Activated gamma-delta T cell (primary cell): ENCODE data around the gene PDLIM1.

Source experiments
- DNase-seq: peaks from one replicate; lab custom pipeline; 2025; lab: John Stamatoyannopoulos, UW

PDLIM1 gene

GRCh38 chr10:95289003-95289920, 1.5 kb downstream of the PDLIM1 start:
- DNase-seq = no peak

DNA sequence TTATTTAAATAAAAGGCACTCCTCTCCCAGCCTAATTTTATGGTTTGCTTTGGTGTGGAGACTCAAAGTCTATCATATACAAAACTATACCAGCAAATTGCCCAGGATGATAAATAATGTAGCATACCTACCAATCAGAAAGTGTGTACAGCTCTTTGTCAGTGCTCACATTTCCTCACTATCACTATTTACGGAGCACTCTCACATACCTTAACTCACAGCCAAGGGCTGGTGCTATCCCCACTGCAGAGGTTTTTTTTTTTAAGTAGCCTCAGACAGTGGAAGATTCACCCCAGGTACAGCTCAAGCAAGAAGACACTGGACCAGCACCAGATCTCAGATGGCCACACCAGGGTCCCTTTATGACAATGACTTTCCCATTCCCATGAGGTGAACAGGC, 2.5 kb downstream of the PDLIM1 start:
- no peak for DNase-seq

DNA sequence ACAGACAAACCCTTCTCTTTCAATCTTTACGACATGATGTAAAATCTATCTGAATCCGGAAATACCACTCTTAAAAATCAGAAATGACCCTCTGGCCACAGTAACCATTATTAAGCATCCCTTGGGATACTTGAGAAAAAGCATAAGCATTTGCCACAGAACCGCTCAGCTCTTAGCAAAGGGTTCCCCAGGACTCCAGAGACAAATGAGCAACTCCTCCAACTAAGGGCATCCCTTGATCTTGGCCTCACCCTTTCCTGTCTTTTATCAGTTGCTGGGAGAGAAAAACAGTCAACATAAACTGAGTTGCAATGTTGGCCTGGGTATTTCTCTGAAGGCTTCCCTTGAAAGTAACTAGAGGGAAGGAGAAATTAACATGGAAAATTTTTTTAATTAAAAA, 3.5 kb downstream of the PDLIM1 start:
- DNase-seq = no peak

DNA sequence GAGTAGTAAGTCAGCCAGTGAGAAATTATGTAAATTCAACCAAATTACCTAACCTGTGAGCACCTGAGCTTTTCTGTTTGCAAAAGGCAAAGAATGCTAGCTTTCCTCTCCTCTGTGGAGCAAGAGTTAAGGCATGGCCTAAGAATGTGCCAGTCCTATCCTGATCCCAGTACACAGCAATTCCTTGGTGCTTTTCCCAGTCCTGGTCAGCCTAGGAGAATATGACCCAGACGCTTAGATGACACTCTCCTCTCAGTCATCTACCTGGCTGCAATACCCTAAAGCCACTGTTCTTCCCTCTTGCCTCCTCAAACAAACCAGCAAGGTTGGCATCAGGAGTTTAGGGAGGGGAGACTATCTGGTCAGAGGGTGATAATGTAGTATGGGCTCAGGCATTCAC, 4.1 kb downstream of the PDLIM1 start:
- DNase-seq = no peak

GRCh38 chr10:95285556-95285955, 5.2 kb downstream of the PDLIM1 start:
- no peak for DNase-seq

GRCh38 chr10:95284807-95285206, 6.0 kb downstream of the PDLIM1 start:
- no peak for DNase-seq

DNA sequence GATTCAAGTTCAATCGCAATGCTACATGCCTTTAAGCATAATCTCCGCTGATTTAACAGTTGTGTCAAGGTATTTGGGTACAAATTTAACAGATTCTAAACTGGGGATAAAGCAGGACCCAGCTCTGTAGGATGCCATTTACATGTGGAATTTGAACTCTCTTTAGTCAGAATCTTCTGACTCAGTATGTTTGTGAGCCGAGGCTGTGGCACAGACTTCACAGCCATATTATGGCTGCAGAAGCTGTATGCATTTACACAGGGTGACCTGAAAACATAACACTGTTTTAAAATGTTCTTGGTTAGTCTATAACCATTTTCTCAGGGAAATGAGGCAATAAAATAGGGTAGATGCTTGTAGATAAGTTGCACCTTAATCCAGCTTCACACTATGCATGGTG, 8.7 kb downstream of the PDLIM1 start:
- DNase-seq = no peak

DNA sequence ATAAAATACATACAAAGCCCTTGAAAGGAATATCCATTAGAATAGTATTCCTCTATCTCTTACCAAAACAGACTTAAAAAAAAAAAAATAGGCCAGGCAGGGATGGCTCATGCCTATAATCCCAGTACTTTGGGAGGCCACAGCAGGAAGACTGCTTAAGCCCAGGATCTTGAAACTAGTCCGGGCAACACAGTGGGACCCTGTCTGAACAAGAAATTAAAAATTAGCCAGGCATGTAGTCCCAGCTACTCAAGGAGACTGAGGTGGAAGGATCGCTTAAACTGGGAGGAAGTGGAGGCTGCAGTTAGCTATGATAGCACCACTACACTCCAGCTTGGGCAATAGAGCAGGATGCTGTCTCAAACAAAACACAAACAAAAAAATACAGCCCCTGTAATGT, 9.6 kb downstream of the PDLIM1 start:
- no peak for DNase-seq

- no peak for DNase-seq
These were observed 10.2 kb downstream of the PDLIM1 start for GRCh38 chr10:95280637-95281036.

GRCh38 chr10:95279042-95279820, 11.6 kb downstream of the PDLIM1 start:
- no peak for DNase-seq

- DNase-seq = no peak
These were observed 12.5 kb downstream of the PDLIM1 start for GRCh38 chr10:95278061-95278988.

GRCh38 chr10:95277614-95278013, 13.2 kb downstream of the PDLIM1 start:
- DNase-seq = no peak

DNA sequence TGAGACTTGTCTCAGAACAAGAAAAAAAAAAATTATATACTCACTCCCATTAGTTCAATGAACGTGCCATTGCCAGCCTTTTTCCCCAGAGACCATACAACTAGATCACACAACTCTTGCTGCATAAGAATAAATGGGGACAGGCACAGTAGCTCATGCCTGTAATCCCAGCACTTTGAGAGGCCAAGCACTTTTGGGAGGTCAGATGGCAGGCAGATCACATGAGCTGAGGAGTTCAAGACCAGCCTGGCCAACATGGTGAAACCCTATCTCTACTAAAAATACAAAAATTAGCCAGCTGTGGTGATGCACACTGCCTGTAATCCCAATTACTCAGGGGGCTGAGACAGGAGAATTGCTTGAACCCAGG, 13.6 kb downstream of the PDLIM1 start:
- no peak for DNase-seq

GRCh38 chr10:95276367-95277200, 14.2 kb downstream of the PDLIM1 start:
- no peak for DNase-seq

GRCh38 chr10:95275726-95276366, 15.0 kb downstream of the PDLIM1 start:
- DNase-seq = no peak

GRCh38 chr10:95273393-95274312, 17.1 kb downstream of the PDLIM1 start:
- DNase-seq = no peak

DNA sequence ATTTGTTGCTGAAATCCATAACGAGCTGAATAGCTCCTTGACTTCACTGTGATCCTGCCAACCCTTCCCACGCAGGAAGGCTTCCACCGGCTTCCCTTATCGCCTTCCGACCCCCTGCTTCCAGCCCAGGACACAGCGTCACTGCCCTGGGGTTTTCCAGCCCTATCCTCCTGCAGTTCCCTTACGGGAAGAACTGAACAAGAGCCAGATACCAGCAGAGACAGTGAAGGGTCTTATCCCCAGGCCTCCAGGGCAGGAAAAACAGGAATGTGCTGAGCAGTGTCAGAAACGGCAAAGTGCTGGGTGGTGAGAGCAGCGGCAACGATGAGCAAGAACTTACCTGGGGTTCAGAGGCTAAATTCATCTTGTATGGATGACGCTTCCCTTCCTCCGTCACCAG, 22.4 kb downstream of the PDLIM1 start:
- DNase-seq = no peak

- DNase-seq = no peak
These were observed 23.6 kb downstream of the PDLIM1 start for GRCh38 chr10:95267251-95267650.

DNA sequence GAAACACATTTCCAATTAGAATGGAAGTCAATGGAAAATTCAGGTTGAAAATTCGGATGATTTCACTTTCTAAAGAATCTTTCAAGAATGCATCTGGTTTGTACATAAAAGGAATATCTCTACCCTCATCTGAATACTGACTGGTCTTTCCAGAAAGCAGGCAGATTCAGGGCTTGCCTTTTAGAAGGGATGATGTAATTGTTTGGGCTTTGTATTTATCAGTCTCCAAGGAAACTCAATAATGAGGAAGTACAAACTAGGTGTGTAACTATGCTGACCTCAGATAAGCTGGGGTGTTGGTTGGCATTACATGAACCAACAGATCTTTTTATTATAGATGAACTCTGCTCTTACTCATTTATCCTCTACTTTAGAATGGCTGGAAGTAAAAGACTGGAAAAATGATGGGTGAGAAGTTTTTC, 24.1 kb downstream of the PDLIM1 start:
- no peak for DNase-seq

GRCh38 chr10:95265572-95265971, 25.2 kb downstream of the PDLIM1 start:
- no peak for DNase-seq
